ENCODE measurements around the gene WDR45B. TPM values are rescaled to one million over a fixed set of nuclear protein-coding genes. Genes with fewer than 3 reads are reported as not detected.
A peak's percentile ranks its signal among the peaks of the same experiment; 100 is the strongest.

WDR45B gene
- total RNA-seq, 2 donors from 2014 or later = 75.3 to 79.1 TPM

DNA sequence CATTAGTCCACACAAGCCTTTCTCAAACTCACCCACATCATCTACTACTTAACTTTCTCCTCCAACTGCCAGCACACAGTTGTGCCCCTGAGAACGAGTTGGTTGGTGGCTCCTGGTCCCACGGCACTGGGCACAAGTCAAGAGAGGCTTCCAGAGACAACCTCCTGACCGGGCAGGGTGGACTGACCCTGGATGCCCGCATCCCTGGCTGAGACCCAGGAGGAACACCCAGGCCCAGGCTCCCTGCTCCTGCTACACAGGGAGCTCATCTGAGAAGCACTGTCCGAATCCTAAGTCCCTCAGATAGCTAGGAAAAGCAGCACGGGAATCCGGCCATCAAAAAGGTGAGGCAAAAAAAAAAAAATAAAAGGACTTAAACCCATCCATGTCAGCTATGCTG is 29.0 kb downstream of the WDR45B start:
- Histone ChIP-seq H3K9me3 (ENCODE audit: control insufficient read depth, low read length) (no peaks in the 10 kb centered on the region), H3K27ac (ENCODE audit: low read depth, low read length) (no peak overlapping the region), H3K4me3 (ENCODE audit: low read length) (no peak overlapping the region), H3K9ac (ENCODE audit: extremely low read depth, low read length, poor library complexity, severe bottlenecking) (no peak overlapping the region), H3K4me1 (ENCODE audit: control insufficient read depth, insufficient read depth, low read length) (no peaks in the 10 kb centered on the region), H3K27me3 (ENCODE audit: control insufficient read depth, insufficient read depth, low read length, poor library complexity, severe bottlenecking) (no peaks in the 10 kb centered on the region), H3K36me3 (ENCODE audit: control insufficient read depth, insufficient read depth, low read length) (peaks cover 69% of the 10 kb centered on the region)
- TF ChIP-seq, protein P1, sequence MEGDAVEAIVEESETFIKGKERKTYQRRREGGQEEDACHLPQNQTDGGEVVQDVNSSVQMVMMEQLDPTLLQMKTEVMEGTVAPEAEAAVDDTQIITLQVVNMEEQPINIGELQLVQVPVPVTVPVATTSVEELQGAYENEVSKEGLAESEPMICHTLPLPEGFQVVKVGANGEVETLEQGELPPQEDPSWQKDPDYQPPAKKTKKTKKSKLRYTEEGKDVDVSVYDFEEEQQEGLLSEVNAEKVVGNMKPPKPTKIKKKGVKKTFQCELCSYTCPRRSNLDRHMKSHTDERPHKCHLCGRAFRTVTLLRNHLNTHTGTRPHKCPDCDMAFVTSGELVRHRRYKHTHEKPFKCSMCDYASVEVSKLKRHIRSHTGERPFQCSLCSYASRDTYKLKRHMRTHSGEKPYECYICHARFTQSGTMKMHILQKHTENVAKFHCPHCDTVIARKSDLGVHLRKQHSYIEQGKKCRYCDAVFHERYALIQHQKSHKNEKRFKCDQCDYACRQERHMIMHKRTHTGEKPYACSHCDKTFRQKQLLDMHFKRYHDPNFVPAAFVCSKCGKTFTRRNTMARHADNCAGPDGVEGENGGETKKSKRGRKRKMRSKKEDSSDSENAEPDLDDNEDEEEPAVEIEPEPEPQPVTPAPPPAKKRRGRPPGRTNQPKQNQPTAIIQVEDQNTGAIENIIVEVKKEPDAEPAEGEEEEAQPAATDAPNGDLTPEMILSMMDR (conservative IDR thresholded peaks at IDR 0.05) = no peak
- H3K27ac Mint-ChIP-seq = no peak overlapping the region
- H3K4me3 Mint-ChIP-seq = no peak overlapping the region
- H3K36me3 Mint-ChIP-seq (ENCODE audit: low read depth) = peaks cover 65% of the 10 kb centered on the region
- 92 to 98% methylated on average over 7 of the region's 7 CpGs for WGBS, 2 experiments (ENCODE audit: insufficient coverage in 1 of 2, insufficient read length in 1 of 2)
- H3K9me3 Mint-ChIP-seq = no peaks in the 10 kb centered on the region
- no peaks in the 10 kb centered on the region for H3K27me3 Mint-ChIP-seq (ENCODE audit: insufficient read depth)
- no peaks in the 10 kb centered on the region for H3K4me1 Mint-ChIP-seq
- DNase-seq = no peak

- WGBS, 2 experiments (ENCODE audit: insufficient coverage in 1 of 2, insufficient read length in 1 of 2) = 96 to 99% methylated on average over 19 to 22 of the region's 22 CpGs
- TF ChIP-seq, protein P1 (conservative IDR thresholded peaks at IDR 0.05) = no peak
- no peaks in the 10 kb centered on the region for H3K9me3 Mint-ChIP-seq
- no peaks in the 10 kb centered on the region for H3K4me1 ChIP-seq (ENCODE audit: control insufficient read depth, insufficient read depth, low read length)
- no peaks in the 10 kb centered on the region for H3K27me3 ChIP-seq (ENCODE audit: control insufficient read depth, insufficient read depth, low read length, poor library complexity, severe bottlenecking)
- H3K36me3 Mint-ChIP-seq (ENCODE audit: low read depth) = peaks cover 68% of the 10 kb centered on the region
- no peaks in the 10 kb centered on the region for H3K4me1 Mint-ChIP-seq
- no peak overlapping the region for H3K9ac ChIP-seq (ENCODE audit: extremely low read depth, low read length, poor library complexity, severe bottlenecking)
- no peak overlapping the region for H3K4me3 Mint-ChIP-seq
- no peak overlapping the region for H3K4me3 ChIP-seq (ENCODE audit: low read length)
- H3K27ac ChIP-seq (ENCODE audit: low read depth, low read length) = no peak overlapping the region
- H3K27me3 Mint-ChIP-seq (ENCODE audit: insufficient read depth) = no peaks in the 10 kb centered on the region
- no peak for DNase-seq
- H3K27ac Mint-ChIP-seq = no peak overlapping the region
- H3K36me3 ChIP-seq (ENCODE audit: control insufficient read depth, insufficient read depth, low read length) = peaks cover 70% of the 10 kb centered on the region
- H3K9me3 ChIP-seq (ENCODE audit: control insufficient read depth, low read length) = no peaks in the 10 kb centered on the region
Observed at GRCh38 chr17:82616021-82616711, 32.1 kb downstream of the WDR45B start.

DNA sequence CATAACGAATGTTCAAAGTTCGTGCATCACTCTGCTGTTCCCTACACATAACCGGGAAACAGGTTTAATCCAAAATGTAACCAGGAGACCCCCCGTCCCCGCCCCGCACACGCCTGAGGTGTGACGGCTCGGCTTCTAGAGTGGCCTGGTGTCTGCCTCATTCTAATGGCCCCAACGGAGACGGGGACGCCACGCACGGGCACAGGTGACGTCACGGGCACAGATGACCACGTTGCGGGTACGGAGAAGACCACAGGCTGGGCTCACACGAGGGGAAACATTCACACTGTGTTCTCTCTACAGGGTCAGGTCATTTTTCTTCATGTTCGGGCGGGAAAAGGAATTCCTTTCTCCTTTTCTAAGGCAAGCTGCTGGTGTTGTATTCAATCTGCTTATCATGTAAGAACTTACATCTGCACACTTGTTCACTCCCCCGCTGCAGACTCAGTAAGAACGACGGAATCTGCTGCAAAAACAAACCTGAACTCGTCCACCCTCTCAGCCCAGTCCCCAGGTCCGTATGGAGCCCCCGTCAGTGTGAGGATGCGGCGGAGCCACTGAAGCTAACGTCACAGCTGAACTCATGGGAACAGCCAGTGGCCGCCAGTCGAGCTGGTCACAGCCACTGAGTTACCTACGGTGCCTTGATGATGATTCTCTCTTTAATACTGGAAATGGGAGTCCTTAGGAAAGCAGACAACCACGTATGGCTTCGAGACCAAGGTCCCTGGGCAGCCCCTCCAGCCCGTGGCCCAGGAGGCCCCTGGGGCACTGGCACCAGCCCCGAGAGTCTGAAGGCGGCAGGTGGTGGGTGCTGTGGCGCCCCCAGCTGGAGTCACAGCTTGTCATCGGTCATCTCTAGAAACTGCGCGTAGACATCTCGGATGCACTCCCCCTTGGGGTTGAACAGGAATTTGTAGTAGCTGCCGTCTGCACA is 32.9 kb downstream of the WDR45B start:
- H3K9ac ChIP-seq (ENCODE audit: extremely low read depth, low read length, poor library complexity, severe bottlenecking) = no peak overlapping the region
- H3K4me3 Mint-ChIP-seq = no peak overlapping the region

More for the DNA sequence above, 32.9 kb downstream of the WDR45B start:
- TF ChIP-seq, protein P1 (conservative IDR thresholded peaks at IDR 0.05) = peak; percentile 59
- Histone ChIP-seq H3K9me3 (ENCODE audit: control insufficient read depth, low read length) (no peaks in the 10 kb centered on the region), H3K36me3 (ENCODE audit: control insufficient read depth, insufficient read depth, low read length) (peaks cover 71% of the 10 kb centered on the region), H3K27me3 (ENCODE audit: control insufficient read depth, insufficient read depth, low read length, poor library complexity, severe bottlenecking) (no peaks in the 10 kb centered on the region), H3K27ac (ENCODE audit: low read depth, low read length) (no peak overlapping the region), H3K4me1 (ENCODE audit: control insufficient read depth, insufficient read depth, low read length) (no peaks in the 10 kb centered on the region), H3K4me3 (ENCODE audit: low read length) (no peak overlapping the region)
- WGBS, 2 experiments (ENCODE audit: insufficient coverage in 1 of 2, insufficient read length in 1 of 2) = 96 to 97% methylated on average over 39 to 45 of the region's 45 CpGs
- peak; percentile 76 for DNase-seq
- H3K9me3 Mint-ChIP-seq = no peaks in the 10 kb centered on the region
- H3K27me3 Mint-ChIP-seq (ENCODE audit: insufficient read depth) = no peaks in the 10 kb centered on the region
- H3K36me3 Mint-ChIP-seq (ENCODE audit: low read depth) = peaks cover 65% of the 10 kb centered on the region
- H3K4me1 Mint-ChIP-seq = no peaks in the 10 kb centered on the region
- no peak overlapping the region for H3K27ac Mint-ChIP-seq
